H1 (cell line): ENCODE measurements around the gene MAN1A2. TPM values are rescaled to one million over a fixed set of nuclear protein-coding genes. Genes with fewer than 3 reads are reported as not detected.
A peak's percentile ranks its signal among the peaks of the same experiment; 100 is the strongest.

Source experiments
- CTCF ChIA-PET: fragments of 300-600 bp; sonication (Branson Sonifier 250); formaldehyde crosslinking; loops from one replicate; lab custom pipeline; 2021; ENCODE audit not compliant: partially characterized antibody; lab: Charles Lee
- POLR2A ChIA-PET: fragments of 300-600 bp; sonication (Branson Sonifier 250); formaldehyde crosslinking; loops from one replicate; lab custom pipeline; 2021; ENCODE audit warnings: inconsistent platforms; ENCODE audit not compliant: partially characterized antibody; lab: Charles Lee
- DNase-seq, 2 experiments: peaks; one replicate each; pipeline versions ENCODE4 v3.0.0 to v3.0.0-alpha.2; 2010 to 2022; ENCODE audit warnings: low spot score in 2 of 2, low read depth in 1 of 2, mixed read lengths in 1 of 2
- FAIRE-seq: peaks from 2 replicates; lab custom pipeline; 2011; peaks lifted over from hg19 to GRCh38; lab: Jason Lieb, UNC
- H2AFZ ChIP-seq: 2 replicates; pipeline ENCODE4 v1.8.1; 2012; ENCODE audit warnings: low read length, inconsistent platforms
- H2AK5ac ChIP-seq: 2 replicates; pipeline ENCODE4 v1.6.1; 2013; ENCODE audit warnings: low read depth, low read length
- H2BK120ac ChIP-seq: replicated peaks from 2 replicates; pipeline ENCODE3; 2013; ENCODE audit warnings: low read depth, low read length, inconsistent platforms
- H2BK12ac ChIP-seq: 2 replicates; pipeline ENCODE4 v1.6.1; 2013; ENCODE audit warnings: low read depth, low read length
- H2BK15ac ChIP-seq: 2 replicates; pipeline ENCODE4 v1.6.1; 2013; ENCODE audit warnings: low read length
- H2BK20ac ChIP-seq: 2 replicates; pipeline ENCODE4 v1.6.1; 2013; ENCODE audit warnings: low read length
- H2BK5ac ChIP-seq: 2 replicates; pipeline ENCODE4 v1.6.1; 2013; ENCODE audit warnings: low read depth, low read length
- H3K14ac ChIP-seq: 2 replicates; pipeline ENCODE4 v1.6.1; 2013; ENCODE audit warnings: inconsistent platforms; ENCODE audit not compliant: insufficient read length
- H3K18ac ChIP-seq: 2 replicates; pipeline ENCODE4 v1.6.1; 2013; ENCODE audit warnings: low read length; ENCODE audit errors: extremely low read depth
- H3K23ac ChIP-seq: 2 replicates; pipeline ENCODE4 v1.6.1; 2013; ENCODE audit warnings: inconsistent platforms; ENCODE audit not compliant: insufficient read length
- H3K23me2 ChIP-seq: 2 replicates; pipeline ENCODE4 v1.6.1; 2013; ENCODE audit warnings: low read depth, low read length
- H3K27ac ChIP-seq: 2 replicates; pipeline ENCODE4 v1.6.1; 2011; ENCODE audit warnings: low read depth, low read length, inconsistent platforms
- H3K27me3 ChIP-seq, 4 experiments: replicated peaks in 1 of 4; 1 replicate in 1 of 4; 2 replicates in 3 of 4; pipeline versions ENCODE4 v1.6.1 to v1.8.1; 2011 to 2013; ENCODE audit warnings: low read length in 3 of 4, mild to moderate bottlenecking in 3 of 4, inconsistent platforms in 2 of 4, mixed read lengths in 2 of 4, moderate library complexity in 1 of 4; ENCODE audit not compliant: control insufficient read depth in 3 of 4, insufficient read depth in 3 of 4; ENCODE audit errors: extremely low read depth in 1 of 4
- H3K36me3 ChIP-seq, 4 experiments: 2 replicates each; pipeline versions ENCODE4 v1.6.1 to v1.8.1; 2011 to 2013; ENCODE audit warnings: mild to moderate bottlenecking in 4 of 4, low read length in 3 of 4, moderate library complexity in 2 of 4, control low read depth in 1 of 4, inconsistent platforms in 1 of 4; ENCODE audit not compliant: insufficient read depth in 4 of 4, control insufficient read depth in 2 of 4
- H3K4ac ChIP-seq: replicated peaks from 2 replicates; pipeline ENCODE3; 2013; ENCODE audit warnings: low read length, low read depth, mixed read lengths, inconsistent platforms; ENCODE audit not compliant: insufficient read length
- H3K4me1 ChIP-seq, 4 experiments: replicated peaks in 1 of 4; 1 replicate in 1 of 4; 2 replicates in 3 of 4; pipeline versions ENCODE4 v1.6.1 to v1.8.1; 2011 to 2013; ENCODE audit warnings: low read length in 3 of 4, inconsistent platforms in 2 of 4, mixed read lengths in 1 of 4; ENCODE audit not compliant: insufficient read depth in 4 of 4, control insufficient read depth in 3 of 4
- H3K4me2 ChIP-seq, 2 experiments: 2 replicates each; pipeline versions ENCODE4 v1.6.1 to v1.8.1; 2011 to 2013; ENCODE audit warnings: low read depth in 2 of 2, low read length in 2 of 2, control low read depth in 1 of 2, inconsistent platforms in 1 of 2, mild to moderate bottlenecking in 1 of 2; ENCODE audit not compliant: insufficient read depth in 1 of 2
- H3K4me3 ChIP-seq, 4 experiments: fragments of 200-600, 300-600 bp in 1 of 4; sonication (generic), shearing (Covaris generic), sonication (Bioruptor Twin) in 1 of 4; 2 replicates each; pipeline versions ENCODE4 v1.5.1 to v1.8.1; 2011 to 2016; ENCODE audit warnings: low read length in 4 of 4, low read depth in 3 of 4, control low read depth in 2 of 4, inconsistent platforms in 2 of 4, mild to moderate bottlenecking in 2 of 4, mixed read lengths in 1 of 4, moderate library complexity in 1 of 4; ENCODE audit not compliant: insufficient read depth in 2 of 4; ENCODE audit errors: extremely low read depth in 1 of 4
- H3K56ac ChIP-seq: replicated peaks from 2 replicates; pipeline ENCODE3; 2013; ENCODE audit warnings: low read depth, mild to moderate bottlenecking, mixed read lengths, low read length, inconsistent platforms; ENCODE audit not compliant: insufficient read length
- H3K79me1 ChIP-seq: 2 replicates; pipeline ENCODE4 v1.6.1; 2013; ENCODE audit warnings: low read depth, low read length, control low read depth
- H3K79me2 ChIP-seq, 2 experiments: 2 replicates each; pipeline versions ENCODE4 v1.6.1 to v1.8.1; 2012 to 2013; ENCODE audit warnings: low read length in 2 of 2, mild to moderate bottlenecking in 2 of 2, inconsistent platforms in 1 of 2; ENCODE audit not compliant: insufficient read depth in 2 of 2, control insufficient read depth in 1 of 2
- H3K9ac ChIP-seq, 4 experiments: replicated peaks in 1 of 4; 1 replicate in 1 of 4; 2 replicates in 3 of 4; pipeline versions ENCODE4 v1.6.1 to v1.8.1; 2011 to 2013; ENCODE audit warnings: low read depth in 3 of 4, low read length in 3 of 4, control low read depth in 2 of 4, mild to moderate bottlenecking in 2 of 4, moderate library complexity in 2 of 4, inconsistent platforms in 1 of 4; ENCODE audit errors: extremely low read depth in 1 of 4
- H3K9me3 ChIP-seq, 2 experiments: 2 replicates each; pipeline versions ENCODE4 v1.6.1 to v1.8.1; 2012 to 2013; ENCODE audit warnings: mild to moderate bottlenecking in 2 of 2, moderate library complexity in 2 of 2, control low read depth in 1 of 2, inconsistent platforms in 1 of 2, low read depth in 1 of 2, low read length in 1 of 2, mixed read lengths in 1 of 2; ENCODE audit not compliant: insufficient read depth in 2 of 2
- H4K20me1 ChIP-seq, 2 experiments: replicated peaks in 1 of 2; 2 replicates each; pipeline versions ENCODE3 to v1.8.1; 2011 to 2013; ENCODE audit warnings: inconsistent platforms in 2 of 2, low read length in 2 of 2, mild to moderate bottlenecking in 1 of 2; ENCODE audit not compliant: insufficient read depth in 2 of 2, control insufficient read depth in 1 of 2
- H4K5ac ChIP-seq: 2 replicates; pipeline ENCODE4 v1.6.1; 2013; ENCODE audit warnings: low read length, low read depth, mixed read lengths, inconsistent platforms; ENCODE audit not compliant: insufficient read length
- H4K8ac ChIP-seq: 2 replicates; pipeline ENCODE4 v1.8.0; 2013; ENCODE audit warnings: mild to moderate bottlenecking, moderate library complexity, low read length, inconsistent platforms; ENCODE audit not compliant: insufficient read depth; ENCODE audit errors: extremely low read depth
- H4K91ac ChIP-seq: replicated peaks from 2 replicates; pipeline ENCODE3; 2013; ENCODE audit warnings: low read length, mixed read lengths, inconsistent platforms; ENCODE audit not compliant: insufficient read length
- ASH2L ChIP-seq: fragments of 200-600, 300-600 bp; sonication (generic); IDR thresholded peaks from one replicate; pipeline ENCODE4 v1.7.1; 2017; ENCODE audit warnings: low read length
- JUND ChIP-seq: IDR thresholded peaks from 2 replicates; pipeline ENCODE4 v1.6.1; 2011; ENCODE audit warnings: mild to moderate bottlenecking, improper control_type of control experiment, low read length
- PHF8 ChIP-seq: fragments of 200-600 bp; sonication (generic); conservative IDR thresholded peaks from 2 replicates; pipeline ENCODE4 v1.7.1; 2012; ENCODE audit warnings: low read depth, mild to moderate bottlenecking, inconsistent platforms, low read length, moderate library complexity
- SIN3A ChIP-seq, 2 experiments: IDR thresholded peaks in 1 of 2; conservative IDR thresholded peaks in 1 of 2; 2 replicates each; pipeline ENCODE4 v1.6.1; 2011 to 2012; ENCODE audit warnings: low read length in 2 of 2, improper control_type of control experiment in 1 of 2, low read depth in 1 of 2, mild to moderate bottlenecking in 1 of 2
- SIRT6 ChIP-seq: IDR thresholded peaks from one replicate; pipeline ENCODE4 v1.7.1; 2012; ENCODE audit warnings: low read length, inconsistent platforms
- TCF12 ChIP-seq: IDR thresholded peaks from 2 replicates; pipeline ENCODE4 v1.6.1; 2011; ENCODE audit warnings: low read depth, mild to moderate bottlenecking, low read length
- polyA plus RNA-seq, 7 experiments: library from polyadenylated mRNA; depleted of rRNA in 3 of 7; stranded (reverse) in 5 of 7; unstranded in 2 of 7; fragments of >200 nt in 5 of 7; fragments of 200-250 nt in 2 of 7; gene quantifications; 1 replicate in 5 of 7; 2 replicates in 1 of 7; 4 replicates in 1 of 7; pipeline versions ENCODE4 v1.2.1 to v1.2.3, GENCODE V29; 2011 to 2013; ENCODE audit warnings: missing spikeins in 2 of 7, mixed read lengths in 2 of 7
- total RNA-seq: library from RNA; stranded (reverse); fragmentation: NEBNext Ultra II Directional; extraction: Animal tissue kit (Norgen Biotek cat#: 25700); gene quantifications from 2 replicates; pipeline ENCODE4 v1.2.1, GENCODE V29; 2021

Gene MAN1A2
- total and polyA plus RNA-seq, 2 of the 8 experiments (the other 6 are each of a cell fraction or from before 2014, with no cell fraction given), result 5.5 to 18.8 TPM

GRCh38 chr1:117370509-117370908 lies 3.3 kb downstream of the MAN1A2 start:
- Histone ChIP-seq H3K9ac (no peak overlapping the region), H4K20me1 (peaks cover 0 to 4% of the 10 kb centered on the region in 2 experiments), H3K14ac (no peak overlapping the region)

More at GRCh38 chr1:117370509-117370908, 3.3 kb downstream of the MAN1A2 start:
- H2AFZ ChIP-seq, result no peak overlapping the region
- H3K56ac ChIP-seq, result no peak overlapping the region
- no peak for DNase-seq
- no peak overlapping the region for H2BK20ac ChIP-seq
- H3K4ac ChIP-seq, result no peak overlapping the region
- H3K4me2 ChIP-seq, result peak overlapping the region; percentile 38 to 47; a peak in 3 of 4 replicates
- H3K23ac ChIP-seq, result no peak overlapping the region
- peak overlapping the region in 1 of 4 experiments; percentile 87; a peak in 2 of 8 replicates for H3K4me3 ChIP-seq
- peaks cover 0 to 8% (median 1%) of the 10 kb centered on the region in 4 experiments; a peak in 2 of 7 replicates for H3K4me1 ChIP-seq
- H4K5ac ChIP-seq, result no peak overlapping the region
- no peak overlapping the region for H4K91ac ChIP-seq
- H3K36me3 ChIP-seq, result no peaks in the 10 kb centered on the region
- no peaks in the 10 kb centered on the region for H3K9me3 ChIP-seq
- no peak overlapping the region for H2BK5ac ChIP-seq
- peaks cover 5 to 69% of the 10 kb centered on the region in 2 experiments; a peak in 3 of 4 replicates for H3K79me2 ChIP-seq
- H2BK15ac ChIP-seq, result no peak overlapping the region
- H3K23me2 ChIP-seq, result peaks cover 12% of the 10 kb centered on the region
- no peak overlapping the region for H2AK5ac ChIP-seq
- H4K8ac ChIP-seq, result no peak overlapping the region
- H2BK12ac ChIP-seq, result no peak overlapping the region
- H2BK120ac ChIP-seq, result no peak overlapping the region
- no peak overlapping the region for H3K18ac ChIP-seq
- H3K27ac ChIP-seq, result no peak overlapping the region
- TF ChIP-seq SIRT6 (no peak), PHF8 (no peak), TCF12 (no peak), SIN3A (conservative IDR thresholded peaks at IDR 0.05 in 1 of 2, IDR thresholded peaks at IDR 0.05 in 1 of 2; ENCODE audit: low read depth in 1 of 2, low read length in 2 of 2) (no peak), JUND (no peak), ASH2L (no peak)
- CTCF ChIA-PET, result no interaction called here
- POLR2A ChIA-PET, result no interaction called here
- H3K79me1 ChIP-seq, result no peaks in the 10 kb centered on the region
- no peak for FAIRE-seq
- H3K27me3 ChIP-seq, result no peaks in the 10 kb centered on the region; a peak in 1 of 7 replicates
